ENCODE data around the gene OTUD7B. TPM values are rescaled to one million over a fixed set of nuclear protein-coding genes. Genes with fewer than 3 reads are reported as not detected.
"Not testable (repeated sequence)": the region's sequence is repeated elsewhere in the genome, so short reads cannot be mapped to it uniquely, and the experiment has no call there.

OTUD7B gene
- total RNA-seq, 2 experiments from 2014 or later: 16.1 to 17.3 TPM

- ATAC-seq (no peak), DNase-seq (no peak)
- H3K36me3 Mint-ChIP-seq (ENCODE audit: low read depth): peaks cover 47% of the 10 kb centered on the region
- H3K27me3 Mint-ChIP-seq: no peaks in the 10 kb centered on the region
- no peaks in the 10 kb centered on the region for H3K4me1 Mint-ChIP-seq (ENCODE audit: low read depth)
- intact Hi-C loops (cut with micrococcal nuclease): no loop called here
- no peak overlapping the region for H3K27ac Mint-ChIP-seq
- TF ChIP-seq CTCF (IDR thresholded peaks at IDR 0.05): no peak
- H3K4me3 Mint-ChIP-seq: no peak overlapping the region
- CTCF ChIA-PET: interaction anchor here (1.1 kb wide), 1 partner anchor 100 kb away, joined by 3 read pairs; no protein-coding TSS in a partner anchor
- POLR2A ChIA-PET: interaction anchor here (2.0 kb wide), 1 partner anchor 62 kb away, joined by 5 read pairs; a partner anchor contains a TSS
- no peaks in the 10 kb centered on the region for H3K9me3 Mint-ChIP-seq
Measured at GRCh38 chr1:149949911-149950310, 60.6 kb downstream of the OTUD7B start.

- TF ChIP-seq CTCF (IDR thresholded peaks at IDR 0.05): no peak
- H3K27me3 Mint-ChIP-seq: no peaks in the 10 kb centered on the region
- CTCF ChIA-PET: no interaction called here
- H3K4me1 Mint-ChIP-seq (ENCODE audit: low read depth): peaks cover 3% of the 10 kb centered on the region
- POLR2A ChIA-PET: interaction anchor here (0.7 kb wide), 1 partner anchor 17 kb away, joined by 4 read pairs; no protein-coding TSS in a partner anchor
- H3K4me3 Mint-ChIP-seq: no peak overlapping the region
- H3K9me3 Mint-ChIP-seq: no peaks in the 10 kb centered on the region
- intact Hi-C loops (cut with micrococcal nuclease): no loop called here
- H3K27ac Mint-ChIP-seq: no peak overlapping the region
- peaks cover 35% of the 10 kb centered on the region for H3K36me3 Mint-ChIP-seq (ENCODE audit: low read depth)
- no peak for ATAC-seq
- no peak for DNase-seq
Measured at GRCh38 chr1:149945206-149945605, 65.3 kb downstream of the OTUD7B start.

GRCh38 chr1:149942885-149943284 lies 67.6 kb downstream of the OTUD7B start:
- peak overlapping the region; percentile 8 for H3K27ac Mint-ChIP-seq

GRCh38 chr1:149942207-149942606 lies 68.3 kb downstream of the OTUD7B start:
- ChIA-PET CTCF (interaction anchor here (0.8 to 1.3 kb wide), 2 partner anchors 20 to 109 kb away, joined by 3 read pairs; no protein-coding TSS in a partner anchor), POLR2A (no interaction called here)
- Mint-ChIP-seq H3K27ac (no peak overlapping the region), H3K4me3 (no peak overlapping the region), H3K9me3 (no peaks in the 10 kb centered on the region), H3K4me1 (ENCODE audit: low read depth) (peaks cover 25% of the 10 kb centered on the region), H3K27me3 (no peaks in the 10 kb centered on the region), H3K36me3 (ENCODE audit: low read depth) (peaks cover 19% of the 10 kb centered on the region)
- DNase-seq (no peak), ATAC-seq (no peak)
- no peak for TF ChIP-seq CTCF (IDR thresholded peaks at IDR 0.05)
- intact Hi-C loops (cut with micrococcal nuclease): no loop called here

More at GRCh38 chr1:149942885-149943284, 67.6 kb downstream of the OTUD7B start:
- Mint-ChIP-seq H3K9me3 (no peaks in the 10 kb centered on the region), H3K27me3 (no peaks in the 10 kb centered on the region), H3K36me3 (ENCODE audit: low read depth) (peaks cover 24% of the 10 kb centered on the region), H3K4me3 (no peak overlapping the region), H3K4me1 (ENCODE audit: low read depth) (peaks cover 18% of the 10 kb centered on the region)
- TF ChIP-seq CTCF (IDR thresholded peaks at IDR 0.05): no peak
- DNase-seq (no peak), ATAC-seq (no peak)
- CTCF ChIA-PET: interaction anchor here (0.8 to 1.3 kb wide), 3 partner anchors 20 to 223 kb away, joined by 3 to 5 read pairs (median 3); no protein-coding TSS in a partner anchor
- intact Hi-C loops (cut with micrococcal nuclease): no loop called here
- POLR2A ChIA-PET: interaction anchor here (0.9 kb wide), 1 partner anchor 57 kb away, joined by 3 read pairs; a partner anchor contains a TSS

GRCh38 chr1:149940427-149940826 lies 70.1 kb downstream of the OTUD7B start:
- TF ChIP-seq CTCF (IDR thresholded peaks at IDR 0.05): no peak
- CTCF ChIA-PET: no interaction called here
- Mint-ChIP-seq H3K4me1 (ENCODE audit: low read depth) (peaks cover 28% of the 10 kb centered on the region), H3K4me3 (no peak overlapping the region), H3K27me3 (no peaks in the 10 kb centered on the region), H3K36me3 (ENCODE audit: low read depth) (peaks cover 15% of the 10 kb centered on the region), H3K9me3 (no peaks in the 10 kb centered on the region), H3K27ac (no peak overlapping the region)
- intact Hi-C loops (cut with micrococcal nuclease): no loop called here
- ATAC-seq: no peak
- no peak for DNase-seq
- POLR2A ChIA-PET: interaction anchor here (0.6 to 0.9 kb wide), 3 partner anchors 12 to 631 kb away, joined by 3 to 4 read pairs (median 3); a partner anchor contains a TSS

- DNase-seq; intact Hi-C loops (cut with micrococcal nuclease); H3K9me3 Mint-ChIP-seq; H3K27me3 Mint-ChIP-seq; H3K36me3 Mint-ChIP-seq (ENCODE audit: low read depth); H3K4me3 Mint-ChIP-seq; ATAC-seq: not testable (repeated sequence)
- peaks cover 28% of the 10 kb centered on the region for H3K4me1 Mint-ChIP-seq (ENCODE audit: low read depth)
- CTCF ChIA-PET: interaction anchor here (1.2 kb wide), 1 partner anchor 24 kb away, joined by 3 read pairs; no protein-coding TSS in a partner anchor
- POLR2A ChIA-PET: interaction anchor here (0.5 to 1.9 kb wide), 4 partner anchors 11 to 285 kb away, joined by 3 to 10 read pairs (median 6); partner anchors contain the start of gene SF3B4
- H3K27ac Mint-ChIP-seq: peak overlapping the region; percentile 53
Measured at GRCh38 chr1:149938668-149939003, 71.9 kb downstream of the OTUD7B start.

All from activated CD8-positive, alpha-beta T cell treated with anti-CD3 and anti-CD28 coated beads for 36 hours (primary cell).